Prostate gland (tissue), 2 donors: ENCODE data around the gene RALGPS1. TPM values are rescaled to one million over a fixed set of nuclear protein-coding genes. Genes with fewer than 3 reads are reported as not detected.

Experiments
- DNase-seq: peaks from one replicate; pipeline ENCODE4 v3.0.0-alpha.2; 2019; ENCODE audit warnings: low spot score
- H3K27ac ChIP-seq, 2 donors: fragments of 200-600 bp; sonication (generic); 2 replicates each; pipeline ENCODE4 v1.5.1; 2017 to 2019
- H3K27me3 ChIP-seq: fragments of 200-600 bp; sonication (generic); replicated peaks from 2 replicates; pipeline ENCODE4 v1.5.1; 2019; ENCODE audit not compliant: insufficient read depth
- H3K36me3 ChIP-seq, 2 donors: fragments of 200-600 bp; sonication (generic); 1 replicate in 1 of 2; 2 replicates in 1 of 2; pipeline versions ENCODE4 v1.5.1 to v1.8.1; 2017 to 2019
- H3K4me1 ChIP-seq: fragments of 200-600 bp; sonication (generic); replicated peaks from 2 replicates; pipeline ENCODE4 v1.5.1; 2019
- H3K4me3 ChIP-seq, 2 donors: fragments of 200-600 bp; sonication (generic); 2 replicates each; pipeline ENCODE4 v1.5.1; 2017 to 2019
- H3K9me3 ChIP-seq: fragments of 200-600 bp; sonication (generic); 2 replicates; pipeline ENCODE4 v1.5.1; 2017
- POLR2A ChIP-seq: fragments of 450-650 bp; IDR thresholded peaks from one replicate; pipeline ENCODE4 v1.6.1; 2016; ENCODE audit warnings: antibody characterized with exemption, mild to moderate bottlenecking
- POLR2AphosphoS5 ChIP-seq: sonication (generic); formaldehyde crosslinking; IDR thresholded peaks from one replicate; pipeline ENCODE4 v1.6.1; 2017; ENCODE audit warnings: antibody characterized with exemption
- WGBS: methylation state at CpG from one replicate; pipeline ENCODE4 v1.1.5; 2018; 5-methylcytosine and 5-hydroxymethylcytosine counted together
- intact Hi-C: fragments of 100-400 bp; cut with DNase I; formaldehyde crosslinking; loops from one replicate; pipeline ENCODE4 v1.14.2; 2022
- total RNA-seq, 2 donors: library from RNA; depleted of rRNA; stranded (reverse); fragments of >200 nt; gene quantifications; one replicate each; pipeline ENCODE4 v1.1.0, GENCODE V29; 2016
- TF ChIP-seq, protein P1 (sequence below), 4 experiments: fragments of 200-600 bp in 2 of 4; fragments of 450-650 bp in 2 of 4; sonication (generic) in 2 of 4; IDR thresholded peaks; 1 replicate in 3 of 4; 2 replicates in 1 of 4; pipeline ENCODE4 v1.5.1; 2016 to 2019; ENCODE audit warnings: antibody characterized with exemption in 4 of 4, mild to moderate bottlenecking in 2 of 4, moderate library complexity in 2 of 4

RALGPS1 gene
- total RNA-seq, 2 donors from 2014 or later = 14.7 to 20.7 TPM

DNA sequence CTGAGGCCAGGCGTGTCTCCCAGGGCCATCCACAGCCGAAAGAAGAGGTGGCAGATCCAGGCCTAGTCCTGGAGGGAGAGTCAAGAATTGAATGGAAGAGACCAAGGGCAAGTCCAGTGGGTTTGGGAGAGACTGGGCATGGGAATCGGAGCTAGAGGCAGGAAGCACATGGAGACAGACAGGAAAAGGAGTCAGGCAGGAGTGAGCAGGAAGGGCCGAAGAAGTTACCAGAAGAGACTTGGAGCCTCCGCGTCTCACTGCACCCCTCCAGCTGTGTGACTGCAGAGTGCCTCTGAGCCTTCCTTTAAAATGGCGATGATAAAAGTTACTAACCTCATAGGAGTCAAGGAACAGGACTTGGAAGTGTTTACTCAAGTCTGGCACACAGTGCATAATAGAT lies 272.2 kb downstream of the RALGPS1 start:
- H3K4me3 ChIP-seq = no peak overlapping the region
- H3K27me3 ChIP-seq = no peaks in the 10 kb centered on the region
- H3K27ac ChIP-seq = peak overlapping the region; percentile 55 to 79
- intact Hi-C loops = loop anchor here (1.0 to 2.0 kb wide), 2 partner anchors 52 to 65 kb away; partner anchors contain the start of gene ANGPTL2
- TF ChIP-seq POLR2A = no peak
- TF ChIP-seq, protein P1, sequence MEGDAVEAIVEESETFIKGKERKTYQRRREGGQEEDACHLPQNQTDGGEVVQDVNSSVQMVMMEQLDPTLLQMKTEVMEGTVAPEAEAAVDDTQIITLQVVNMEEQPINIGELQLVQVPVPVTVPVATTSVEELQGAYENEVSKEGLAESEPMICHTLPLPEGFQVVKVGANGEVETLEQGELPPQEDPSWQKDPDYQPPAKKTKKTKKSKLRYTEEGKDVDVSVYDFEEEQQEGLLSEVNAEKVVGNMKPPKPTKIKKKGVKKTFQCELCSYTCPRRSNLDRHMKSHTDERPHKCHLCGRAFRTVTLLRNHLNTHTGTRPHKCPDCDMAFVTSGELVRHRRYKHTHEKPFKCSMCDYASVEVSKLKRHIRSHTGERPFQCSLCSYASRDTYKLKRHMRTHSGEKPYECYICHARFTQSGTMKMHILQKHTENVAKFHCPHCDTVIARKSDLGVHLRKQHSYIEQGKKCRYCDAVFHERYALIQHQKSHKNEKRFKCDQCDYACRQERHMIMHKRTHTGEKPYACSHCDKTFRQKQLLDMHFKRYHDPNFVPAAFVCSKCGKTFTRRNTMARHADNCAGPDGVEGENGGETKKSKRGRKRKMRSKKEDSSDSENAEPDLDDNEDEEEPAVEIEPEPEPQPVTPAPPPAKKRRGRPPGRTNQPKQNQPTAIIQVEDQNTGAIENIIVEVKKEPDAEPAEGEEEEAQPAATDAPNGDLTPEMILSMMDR (IDR thresholded peaks at IDR 0.05) = no peak
- no peak for TF ChIP-seq POLR2AphosphoS5
- no peak for DNase-seq
- 63% methylated on average over 7 of the region's 7 CpGs for WGBS
- no peaks in the 10 kb centered on the region for H3K9me3 ChIP-seq
- peaks cover 9% of the 10 kb centered on the region for H3K4me1 ChIP-seq
- H3K36me3 ChIP-seq = no peaks in the 10 kb centered on the region

DNA sequence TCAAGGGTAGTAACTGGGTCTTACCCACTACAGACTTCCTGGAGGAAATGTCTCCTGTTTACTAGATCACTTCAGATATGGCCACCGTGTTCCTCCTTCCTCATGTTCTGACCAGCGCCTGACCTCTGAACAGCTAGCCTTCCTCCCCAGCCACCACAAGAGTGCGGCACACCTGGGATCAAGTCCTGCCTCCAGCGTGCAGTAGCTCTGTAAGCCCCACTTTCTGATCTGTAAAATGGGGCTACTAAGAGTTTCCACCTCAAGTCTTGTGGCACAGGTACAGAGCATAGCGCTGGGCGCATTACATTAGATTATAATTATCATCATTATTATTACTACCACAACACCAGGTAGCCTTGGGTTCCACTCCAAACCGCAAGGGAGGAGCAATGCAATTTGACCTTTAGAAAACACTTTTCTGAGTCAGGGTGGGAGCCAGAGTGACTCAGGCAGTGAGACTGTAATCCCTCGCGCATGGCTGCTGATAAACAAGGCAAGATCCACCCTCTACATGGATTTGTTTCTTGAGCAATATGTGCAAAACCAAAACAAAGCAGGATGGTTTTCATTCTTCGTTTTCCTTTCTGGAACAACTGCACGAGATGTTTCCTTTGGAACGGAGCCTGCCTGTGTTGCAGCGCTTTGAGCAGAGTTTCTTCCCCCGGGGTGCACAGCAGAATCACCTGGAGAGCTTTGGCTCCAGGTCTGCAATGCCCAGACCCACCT lies 272.8 kb downstream of the RALGPS1 start:
- peak overlapping the region; percentile 55 to 79 for H3K27ac ChIP-seq
- no peak overlapping the region for H3K4me3 ChIP-seq
- no peaks in the 10 kb centered on the region for H3K36me3 ChIP-seq
- no peaks in the 10 kb centered on the region for H3K27me3 ChIP-seq
- TF ChIP-seq POLR2AphosphoS5 = peak; percentile 98
- TF ChIP-seq, protein P1 (IDR thresholded peaks at IDR 0.05) = no peak
- intact Hi-C loops = loop anchor here (1.0 to 2.0 kb wide), 2 partner anchors 53 to 65 kb away; partner anchors contain the start of gene ANGPTL2
- peak; percentile 83 for DNase-seq
- H3K4me1 ChIP-seq = peaks cover 9% of the 10 kb centered on the region
- no peaks in the 10 kb centered on the region for H3K9me3 ChIP-seq
- WGBS = 40% methylated on average over 14 of the region's 14 CpGs

DNA sequence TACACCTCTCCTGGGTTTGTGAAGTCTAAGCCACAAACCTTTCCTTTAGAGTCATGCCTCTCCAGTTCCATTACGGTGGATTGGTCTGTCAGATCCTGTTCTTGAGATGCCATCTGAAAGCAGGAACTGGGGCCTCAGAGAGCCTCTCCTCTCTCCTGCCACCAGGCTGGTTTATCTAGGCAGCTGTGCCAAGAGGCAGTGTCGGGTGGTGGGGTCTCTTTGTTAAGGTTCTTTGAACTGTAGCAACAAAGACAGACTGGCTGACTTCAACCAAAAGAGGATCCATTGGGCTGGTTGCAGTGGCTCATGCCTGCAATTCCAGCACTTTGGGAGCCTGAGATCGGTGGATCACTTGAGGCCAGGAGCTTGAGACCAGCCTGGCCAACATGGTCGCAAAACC lies 273.8 kb downstream of the RALGPS1 start:
- TF ChIP-seq, protein P1 (IDR thresholded peaks at IDR 0.05) = no peak
- no peak for TF ChIP-seq POLR2AphosphoS5
- TF ChIP-seq POLR2A = no peak
- H3K27me3 ChIP-seq = no peaks in the 10 kb centered on the region
- H3K36me3 ChIP-seq = no peaks in the 10 kb centered on the region
- H3K4me1 ChIP-seq = peaks cover 9% of the 10 kb centered on the region
- H3K27ac ChIP-seq = peak overlapping the region in 1 of 2 donors; percentile 31
- H3K9me3 ChIP-seq = no peaks in the 10 kb centered on the region
- intact Hi-C loops = no loop called here
- no peak overlapping the region for H3K4me3 ChIP-seq
- WGBS = 91% methylated on average over 4 of the region's 4 CpGs
- DNase-seq = no peak

DNA sequence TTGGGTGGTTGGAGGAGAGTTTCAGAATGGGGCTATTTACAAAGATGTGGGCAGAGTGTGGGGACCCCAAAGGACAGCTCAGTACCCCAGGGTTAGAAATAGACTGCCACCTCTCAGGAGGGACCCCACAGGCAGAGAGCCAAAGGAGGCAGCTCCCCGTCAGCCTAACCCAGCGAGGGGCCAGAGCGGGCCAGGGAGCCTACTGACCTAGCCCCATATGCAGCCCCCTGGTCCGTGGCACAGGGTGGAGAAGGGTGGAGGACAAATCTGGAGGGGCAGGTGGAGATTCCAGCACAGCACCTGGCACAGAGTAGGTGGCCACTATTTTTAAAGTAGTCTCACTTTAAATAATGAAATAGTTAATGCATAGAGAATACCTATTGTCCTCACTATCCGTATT lies 275.0 kb downstream of the RALGPS1 start:
- intact Hi-C loops = no loop called here
- no peak for TF ChIP-seq POLR2A
- TF ChIP-seq, protein P1 (IDR thresholded peaks at IDR 0.05) = no peak
- no peak for TF ChIP-seq POLR2AphosphoS5
- no peak for DNase-seq
- Histone ChIP-seq H3K36me3 (no peaks in the 10 kb centered on the region), H3K27ac (no peak overlapping the region), H3K9me3 (no peaks in the 10 kb centered on the region), H3K4me3 (no peak overlapping the region), H3K27me3 (no peaks in the 10 kb centered on the region), H3K4me1 (peaks cover 9% of the 10 kb centered on the region)
- 76% methylated on average over 5 of the region's 5 CpGs for WGBS

DNA sequence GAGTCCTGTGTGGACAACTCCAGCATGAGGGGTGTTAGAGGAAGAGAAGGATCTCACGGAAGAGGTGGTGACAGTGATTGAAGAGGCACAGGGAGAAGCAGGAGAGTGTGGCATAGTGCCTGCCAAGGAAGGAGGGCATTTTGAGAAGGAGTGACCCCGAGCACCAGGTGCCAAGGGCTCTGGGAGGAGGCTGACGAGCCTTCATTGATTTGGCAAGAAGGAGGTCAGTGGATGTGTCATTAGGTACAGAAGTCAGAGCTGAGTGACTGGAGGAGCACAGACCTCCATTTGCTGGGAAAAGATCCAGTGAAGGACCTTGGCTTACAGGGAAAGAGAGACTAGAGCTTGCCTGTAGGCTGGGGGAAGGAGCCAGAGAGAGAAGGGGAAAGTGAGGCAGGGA lies 278.2 kb downstream of the RALGPS1 start:
- H3K4me3 ChIP-seq = no peak overlapping the region
- intact Hi-C loops = no loop called here
- TF ChIP-seq, protein P1 (IDR thresholded peaks at IDR 0.05) = no peak
- DNase-seq = no peak
- H3K36me3 ChIP-seq = no peaks in the 10 kb centered on the region
- H3K27ac ChIP-seq = no peak overlapping the region
- H3K9me3 ChIP-seq = no peaks in the 10 kb centered on the region
- no peaks in the 10 kb centered on the region for H3K27me3 ChIP-seq
- 94% methylated on average over 3 of the region's 3 CpGs for WGBS
- H3K4me1 ChIP-seq = no peaks in the 10 kb centered on the region
